Measurements from ENCODE around the gene APOC4.

APOC4 gene

DNA sequence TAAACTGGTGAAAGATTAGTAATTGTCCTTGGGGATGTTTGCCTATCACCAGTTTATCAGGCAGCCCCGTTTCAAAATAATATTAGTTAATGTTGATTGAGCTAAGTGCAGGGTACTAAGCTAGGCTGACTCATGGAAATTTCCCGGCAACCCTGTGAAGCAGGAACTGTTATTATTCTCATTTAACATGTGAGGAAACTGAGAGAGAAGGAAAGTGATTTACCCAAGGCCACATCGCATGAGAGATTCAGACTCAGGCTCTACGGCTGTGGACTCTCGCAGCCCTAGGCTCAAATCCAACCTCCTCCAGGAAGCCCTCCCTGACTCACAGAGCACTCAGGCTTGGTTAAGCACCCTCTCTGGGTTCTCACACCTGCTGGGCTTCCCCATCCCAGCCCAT is 32.8 kb downstream of the APOC4 start:
- Histone ChIP-seq H3K4me2 (no peak overlapping the region), H3K4me3 (IDR thresholded peaks at IDR 0.05; ENCODE audit: insufficient read depth, low read depth, low read length) (no peak overlapping the region), H3K36me3 (ENCODE audit: insufficient read depth) (peaks cover 5% of the 10 kb centered on the region; the same call in 1 of the 2 replicates), H3K79me2 (ENCODE audit: insufficient read depth, low read depth) (peaks cover 5% of the 10 kb centered on the region; the same call in 1 of the 2 replicates), H3K4me1 (ENCODE audit: low read depth, poor library complexity, severe bottlenecking) (no peaks in the 10 kb centered on the region), H2AFZ (ENCODE audit: low read depth) (no peak overlapping the region), H4K20me1 (ENCODE audit: insufficient read depth) (no peaks in the 10 kb centered on the region), H3K9ac (no peak overlapping the region), H3K27me3 (ENCODE audit: insufficient read depth, low read depth) (no peaks in the 10 kb centered on the region), H3K27ac (no peak overlapping the region)
- TF ChIP-seq, protein P1, sequence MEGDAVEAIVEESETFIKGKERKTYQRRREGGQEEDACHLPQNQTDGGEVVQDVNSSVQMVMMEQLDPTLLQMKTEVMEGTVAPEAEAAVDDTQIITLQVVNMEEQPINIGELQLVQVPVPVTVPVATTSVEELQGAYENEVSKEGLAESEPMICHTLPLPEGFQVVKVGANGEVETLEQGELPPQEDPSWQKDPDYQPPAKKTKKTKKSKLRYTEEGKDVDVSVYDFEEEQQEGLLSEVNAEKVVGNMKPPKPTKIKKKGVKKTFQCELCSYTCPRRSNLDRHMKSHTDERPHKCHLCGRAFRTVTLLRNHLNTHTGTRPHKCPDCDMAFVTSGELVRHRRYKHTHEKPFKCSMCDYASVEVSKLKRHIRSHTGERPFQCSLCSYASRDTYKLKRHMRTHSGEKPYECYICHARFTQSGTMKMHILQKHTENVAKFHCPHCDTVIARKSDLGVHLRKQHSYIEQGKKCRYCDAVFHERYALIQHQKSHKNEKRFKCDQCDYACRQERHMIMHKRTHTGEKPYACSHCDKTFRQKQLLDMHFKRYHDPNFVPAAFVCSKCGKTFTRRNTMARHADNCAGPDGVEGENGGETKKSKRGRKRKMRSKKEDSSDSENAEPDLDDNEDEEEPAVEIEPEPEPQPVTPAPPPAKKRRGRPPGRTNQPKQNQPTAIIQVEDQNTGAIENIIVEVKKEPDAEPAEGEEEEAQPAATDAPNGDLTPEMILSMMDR (conservative IDR thresholded peaks at IDR 0.05; ENCODE audit: low read depth, low read length): no peak

DNA sequence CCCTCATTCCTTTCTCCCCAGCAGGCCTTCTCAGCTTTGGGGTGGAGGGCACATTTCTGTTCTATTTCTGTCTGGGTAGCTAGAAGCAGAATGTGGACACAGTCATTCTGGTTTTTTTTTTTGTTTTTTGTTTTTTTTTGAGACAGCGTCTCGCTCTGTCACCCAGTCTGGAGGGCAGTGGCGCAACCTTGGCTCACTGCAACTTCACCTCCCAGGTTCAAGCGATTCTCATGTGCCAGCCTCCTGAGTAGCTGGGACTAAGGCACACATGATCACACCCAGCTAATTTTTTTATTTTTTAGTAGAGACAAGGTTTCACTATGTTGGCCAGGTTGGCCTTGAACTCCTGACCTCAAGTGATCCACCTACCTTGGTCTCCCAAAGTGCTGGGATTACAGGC is 33.4 kb downstream of the APOC4 start:
- Histone ChIP-seq H3K4me2 (no peak overlapping the region), H3K79me2 (ENCODE audit: insufficient read depth, low read depth) (peaks cover 3% of the 10 kb centered on the region; the same call in 1 of the 2 replicates), H3K9ac (no peak overlapping the region), H2AFZ (ENCODE audit: low read depth) (no peak overlapping the region), H3K4me3 (IDR thresholded peaks at IDR 0.05; ENCODE audit: insufficient read depth, low read depth, low read length) (no peak overlapping the region), H3K27me3 (ENCODE audit: insufficient read depth, low read depth) (no peaks in the 10 kb centered on the region), H3K36me3 (ENCODE audit: insufficient read depth) (peaks cover 5% of the 10 kb centered on the region; the same call in 1 of the 2 replicates), H3K27ac (no peak overlapping the region), H3K4me1 (ENCODE audit: low read depth, poor library complexity, severe bottlenecking) (no peaks in the 10 kb centered on the region), H4K20me1 (ENCODE audit: insufficient read depth) (no peaks in the 10 kb centered on the region)
- TF ChIP-seq, protein P1 (conservative IDR thresholded peaks at IDR 0.05; ENCODE audit: low read depth, low read length): no peak

GRCh38 chr19:44984005-44984404 is 42.0 kb downstream of the APOC4 start:
- no peaks in the 10 kb centered on the region for H3K79me2 ChIP-seq (ENCODE audit: insufficient read depth, low read depth)
- no peaks in the 10 kb centered on the region; the same call in 1 of the 2 replicates for H3K36me3 ChIP-seq (ENCODE audit: insufficient read depth)
- TF ChIP-seq, protein P1 (conservative IDR thresholded peaks at IDR 0.05; ENCODE audit: low read depth, low read length): no peak
- H3K4me2 ChIP-seq: no peak overlapping the region
- no peak overlapping the region; the same call in 1 of the 2 replicates for H3K27ac ChIP-seq
- no peak overlapping the region for H3K4me3 ChIP-seq (IDR thresholded peaks at IDR 0.05; ENCODE audit: insufficient read depth, low read depth, low read length)
- no peak overlapping the region for H2AFZ ChIP-seq (ENCODE audit: low read depth)
- no peaks in the 10 kb centered on the region for H4K20me1 ChIP-seq (ENCODE audit: insufficient read depth)
- H3K27me3 ChIP-seq (ENCODE audit: insufficient read depth, low read depth): no peaks in the 10 kb centered on the region
- H3K9ac ChIP-seq: no peak overlapping the region
- H3K4me1 ChIP-seq (ENCODE audit: low read depth, poor library complexity, severe bottlenecking): peaks cover 5% of the 10 kb centered on the region

GRCh38 chr19:44985445-44985844 is 43.4 kb downstream of the APOC4 start:
- H3K4me1 ChIP-seq (ENCODE audit: low read depth, poor library complexity, severe bottlenecking): peaks cover 17% of the 10 kb centered on the region
- H3K4me2 ChIP-seq: no peak overlapping the region
- H3K27me3 ChIP-seq (ENCODE audit: insufficient read depth, low read depth): no peaks in the 10 kb centered on the region
- no peaks in the 10 kb centered on the region for H4K20me1 ChIP-seq (ENCODE audit: insufficient read depth)
- H2AFZ ChIP-seq (ENCODE audit: low read depth): no peak overlapping the region
- no peak overlapping the region for H3K9ac ChIP-seq
- H3K79me2 ChIP-seq (ENCODE audit: insufficient read depth, low read depth): no peaks in the 10 kb centered on the region
- TF ChIP-seq, protein P1 (conservative IDR thresholded peaks at IDR 0.05; ENCODE audit: low read depth, low read length): no peak
- H3K27ac ChIP-seq: no peak overlapping the region
- H3K4me3 ChIP-seq (IDR thresholded peaks at IDR 0.05; ENCODE audit: insufficient read depth, low read depth, low read length): no peak overlapping the region
- H3K36me3 ChIP-seq (ENCODE audit: insufficient read depth): no peaks in the 10 kb centered on the region
